HFF-Myc (cell line): ENCODE data around the gene PDZRN4.

ENCODE experiments used
- DNase-seq: peaks from one replicate; pipeline ENCODE4 v3.0.0-alpha.2; 2011; ENCODE audit warnings: low read depth; ENCODE audit errors: extremely low read depth
- H3K4me3 ChIP-seq: replicated peaks from 2 replicates; pipeline ENCODE4 v1.5.1; 2011; ENCODE audit warnings: low read depth, mild to moderate bottlenecking, control low read depth, low read length
- TF ChIP-seq, protein P1 (sequence below): IDR thresholded peaks from 2 replicates; pipeline ENCODE4 v1.5.1; 2012; ENCODE audit warnings: mild to moderate bottlenecking, low read depth, low read length, control low read depth; ENCODE audit errors: missing control alignments

The PDZRN4 gene

DNA sequence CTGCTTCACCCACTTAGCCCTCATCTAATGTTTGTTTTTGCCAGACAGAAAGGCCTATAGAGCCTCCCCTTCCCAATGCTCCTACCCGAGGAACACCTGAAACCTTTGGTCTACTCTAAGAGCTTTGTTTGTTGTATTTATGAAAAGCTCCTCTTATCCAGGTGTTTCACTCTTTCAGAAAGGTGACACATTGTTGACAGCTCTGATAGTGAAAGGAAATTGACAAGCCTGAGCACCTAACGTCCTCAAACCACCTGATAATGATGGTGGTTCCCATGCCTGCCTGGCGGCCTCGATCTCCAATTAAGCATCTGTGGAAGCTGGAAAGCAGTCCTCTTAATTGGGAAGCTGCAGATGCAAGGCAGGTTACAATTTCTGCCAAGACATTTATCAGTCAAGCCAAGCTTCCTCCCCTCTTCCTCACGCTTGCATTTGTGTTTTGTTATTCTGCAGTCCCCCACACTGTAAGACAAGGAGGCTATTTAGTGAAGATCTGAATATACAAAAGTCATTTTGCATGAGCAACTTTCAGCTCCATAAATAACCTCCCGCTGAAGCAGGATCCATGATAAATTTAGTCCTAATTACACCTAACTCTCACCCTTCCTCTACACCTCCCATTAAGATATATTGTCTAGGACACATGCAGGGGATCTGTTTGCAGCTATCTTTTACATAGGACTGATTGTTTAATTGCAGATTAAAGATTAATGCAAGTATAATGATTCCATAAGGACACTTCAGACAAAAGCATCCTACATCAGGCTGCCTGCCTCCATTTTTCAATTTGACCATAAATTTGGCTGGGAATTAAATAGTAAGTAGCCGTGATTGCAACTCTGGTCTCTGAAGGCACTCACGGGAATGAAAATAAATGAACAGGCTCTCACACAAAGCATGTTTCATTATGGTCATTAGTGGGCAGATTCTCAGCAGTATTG lies 288.6 kb downstream of the PDZRN4 start:
- no peak for DNase-seq
- no peak overlapping the region for H3K4me3 ChIP-seq
- TF ChIP-seq, protein P1, sequence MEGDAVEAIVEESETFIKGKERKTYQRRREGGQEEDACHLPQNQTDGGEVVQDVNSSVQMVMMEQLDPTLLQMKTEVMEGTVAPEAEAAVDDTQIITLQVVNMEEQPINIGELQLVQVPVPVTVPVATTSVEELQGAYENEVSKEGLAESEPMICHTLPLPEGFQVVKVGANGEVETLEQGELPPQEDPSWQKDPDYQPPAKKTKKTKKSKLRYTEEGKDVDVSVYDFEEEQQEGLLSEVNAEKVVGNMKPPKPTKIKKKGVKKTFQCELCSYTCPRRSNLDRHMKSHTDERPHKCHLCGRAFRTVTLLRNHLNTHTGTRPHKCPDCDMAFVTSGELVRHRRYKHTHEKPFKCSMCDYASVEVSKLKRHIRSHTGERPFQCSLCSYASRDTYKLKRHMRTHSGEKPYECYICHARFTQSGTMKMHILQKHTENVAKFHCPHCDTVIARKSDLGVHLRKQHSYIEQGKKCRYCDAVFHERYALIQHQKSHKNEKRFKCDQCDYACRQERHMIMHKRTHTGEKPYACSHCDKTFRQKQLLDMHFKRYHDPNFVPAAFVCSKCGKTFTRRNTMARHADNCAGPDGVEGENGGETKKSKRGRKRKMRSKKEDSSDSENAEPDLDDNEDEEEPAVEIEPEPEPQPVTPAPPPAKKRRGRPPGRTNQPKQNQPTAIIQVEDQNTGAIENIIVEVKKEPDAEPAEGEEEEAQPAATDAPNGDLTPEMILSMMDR, result no peak

DNA sequence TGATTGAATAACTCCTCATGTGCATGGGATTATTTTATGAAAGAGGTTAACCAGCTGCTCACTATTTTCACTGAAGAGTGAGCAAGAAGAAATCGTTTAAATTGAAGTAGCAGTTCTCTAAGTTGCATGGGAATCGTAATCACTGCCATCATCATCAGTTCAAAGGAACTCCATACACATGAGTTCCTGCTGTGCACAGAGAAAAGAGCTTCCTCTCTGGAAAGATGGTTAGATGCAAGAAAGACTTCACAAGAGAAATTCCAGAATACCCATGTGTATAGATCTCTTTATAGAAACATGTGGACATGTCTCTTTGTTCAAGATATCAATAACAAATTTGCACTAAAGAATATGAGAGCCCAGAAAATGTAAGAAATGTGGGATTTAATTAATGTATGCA lies 291.3 kb downstream of the PDZRN4 start:
- TF ChIP-seq, protein P1, result no peak
- no peak for DNase-seq

DNA sequence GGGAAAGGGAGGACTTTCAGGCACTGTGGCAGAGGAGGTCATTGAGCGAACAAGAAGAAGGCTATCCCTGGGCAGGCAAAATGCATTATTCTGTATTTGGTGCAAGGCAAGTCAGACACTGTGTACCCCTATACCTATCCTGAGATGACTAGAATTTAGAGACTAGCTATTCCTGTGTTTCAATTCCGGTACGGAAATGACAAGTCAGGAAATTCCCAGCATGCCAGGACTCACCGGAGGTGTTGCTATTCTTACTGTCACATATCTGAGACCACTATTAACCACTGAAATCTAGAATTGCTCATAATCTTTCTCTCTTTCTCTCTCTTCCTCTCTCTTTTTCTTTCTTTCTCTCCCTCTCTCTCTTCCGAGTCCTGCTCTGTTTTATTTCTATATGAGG lies 297.1 kb downstream of the PDZRN4 start:
- TF ChIP-seq, protein P1, result no peak
- H3K4me3 ChIP-seq, result no peak overlapping the region
- no peak for DNase-seq

More for the DNA sequence above, 291.3 kb downstream of the PDZRN4 start:
- no peak overlapping the region for H3K4me3 ChIP-seq

DNA sequence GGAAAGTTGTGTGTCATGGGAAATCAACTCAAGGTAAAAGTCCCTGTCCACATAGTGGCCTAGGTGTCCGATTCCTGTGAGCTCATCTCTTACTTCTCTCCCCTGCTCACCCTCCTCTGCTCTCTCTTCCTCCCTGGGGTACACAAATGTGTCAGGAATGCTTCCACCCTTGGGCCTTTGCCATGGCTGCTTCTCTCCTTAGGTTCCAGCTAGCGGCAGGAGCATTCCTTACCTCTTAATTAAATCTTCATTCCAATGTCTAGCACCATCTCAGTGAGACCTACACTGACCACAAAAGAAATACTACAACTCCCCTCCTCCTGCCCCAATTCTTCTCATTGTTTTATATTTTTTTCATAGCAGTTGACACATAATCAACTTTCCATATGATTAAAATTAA lies 298.6 kb downstream of the PDZRN4 start:
- no peak for DNase-seq

DNA sequence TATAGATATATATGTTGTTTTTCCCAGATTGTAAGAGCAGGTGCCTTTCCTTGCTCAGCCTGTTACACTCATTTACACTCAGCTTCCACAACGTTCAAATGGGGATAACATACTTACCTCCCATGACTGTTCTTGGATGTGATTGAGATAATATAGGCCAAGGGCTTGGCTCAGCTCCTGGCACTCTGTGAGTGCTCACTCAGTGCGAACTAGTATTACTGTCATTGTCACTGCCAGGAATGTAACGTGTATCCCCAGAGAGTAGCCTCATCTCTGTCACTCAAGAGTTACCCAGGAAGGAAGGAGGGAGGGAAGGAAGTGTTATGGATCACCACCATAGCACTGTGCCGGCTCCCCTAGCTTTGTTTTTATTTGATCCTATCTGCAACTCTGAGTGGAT lies 307.9 kb downstream of the PDZRN4 start:
- DNase-seq, result no peak
- H3K4me3 ChIP-seq, result no peak overlapping the region
- TF ChIP-seq, protein P1, result no peak

More for the DNA sequence above, 298.6 kb downstream of the PDZRN4 start:
- H3K4me3 ChIP-seq, result no peak overlapping the region
- TF ChIP-seq, protein P1, result no peak

GRCh38 chr12:41497409-41497808 lies 309.3 kb downstream of the PDZRN4 start:
- TF ChIP-seq, protein P1, result no peak
- no peak for DNase-seq
- no peak overlapping the region for H3K4me3 ChIP-seq

DNA sequence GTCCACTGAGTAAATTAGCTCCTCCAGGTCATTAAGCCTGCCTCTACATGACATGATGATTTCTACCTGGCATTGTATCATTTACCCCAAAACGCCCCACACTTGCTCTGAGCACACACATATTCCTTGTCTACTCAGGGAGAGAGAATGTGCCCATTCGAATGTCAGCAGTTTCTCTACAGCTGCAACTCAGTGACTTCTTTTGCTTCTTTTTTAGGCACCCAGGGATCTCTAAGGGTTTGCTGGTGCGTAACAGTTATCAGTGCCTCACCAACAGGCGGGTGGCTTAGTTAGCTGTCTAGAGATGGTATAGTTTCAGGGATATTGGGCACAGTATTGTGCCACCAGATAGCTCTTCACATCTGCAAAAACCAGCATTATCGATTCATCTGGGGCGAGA lies 316.9 kb downstream of the PDZRN4 start:
- no peak for DNase-seq
- H3K4me3 ChIP-seq, result no peak overlapping the region
- TF ChIP-seq, protein P1, result no peak
